Measurements from ENCODE around the gene ATP10A.

ATP10A gene

GRCh38 chr15:25801586-25802284, 61.4 kb downstream of the ATP10A start:
- TF ChIP-seq CTCF (IDR thresholded peaks at IDR 0.05): no peak

- TF ChIP-seq CTCF (IDR thresholded peaks at IDR 0.05): no peak
These were observed 62.2 kb downstream of the ATP10A start for GRCh38 chr15:25800761-25801515.

GRCh38 chr15:25799906-25800700, 63.0 kb downstream of the ATP10A start:
- TF ChIP-seq CTCF (IDR thresholded peaks at IDR 0.05): no peak

GRCh38 chr15:25797936-25798901, 64.9 kb downstream of the ATP10A start:
- no peak for TF ChIP-seq CTCF (IDR thresholded peaks at IDR 0.05)

- no peak for TF ChIP-seq CTCF (IDR thresholded peaks at IDR 0.05)
These were observed 65.6 kb downstream of the ATP10A start for GRCh38 chr15:25797511-25797935.

- no peak for TF ChIP-seq CTCF (IDR thresholded peaks at IDR 0.05)
These were observed 66.1 kb downstream of the ATP10A start for GRCh38 chr15:25797035-25797434.

Data from LNCAP (cell line).